HG02678 (cell line): ENCODE data around the gene FZD10.

Experiments used
- ATAC-seq: cut with Tn5 transposase; IDR thresholded peaks from one replicate; pipeline ENCODE4 v1.9.1; 2021; ENCODE audit warnings: mild to moderate bottlenecking, moderate library complexity; ENCODE audit not compliant: unreplicated experiment

The FZD10 gene

GRCh38 chr12:130162267-130162666 lies at the start of gene FZD10:
Gene FZD10 (plus strand): TSS chr12:130162464. CDS start chr12:130162943, 479 bp downstream.
- ATAC-seq: no peak

GRCh38 chr12:130114952-130115351 lies 47.3 kb upstream of the FZD10 start:
- ATAC-seq: no peak

GRCh38 chr12:130115646-130116045 lies 46.6 kb upstream of the FZD10 start:
- ATAC-seq: no peak

- no peak for ATAC-seq
Observed at GRCh38 chr12:130116791-130117190, 45.5 kb upstream of the FZD10 start.

GRCh38 chr12:130117233-130117632 lies 45.0 kb upstream of the FZD10 start:
- no peak for ATAC-seq

- ATAC-seq: no peak
Observed at GRCh38 chr12:130117701-130118100, 44.6 kb upstream of the FZD10 start.

- ATAC-seq: no peak
Observed at GRCh38 chr12:130118181-130118580, 44.1 kb upstream of the FZD10 start.

- no peak for ATAC-seq
Observed at GRCh38 chr12:130119241-130119861, 42.9 kb upstream of the FZD10 start.

GRCh38 chr12:130120012-130120805 lies 42.1 kb upstream of the FZD10 start:
- ATAC-seq: no peak

- no peak for ATAC-seq
Observed at GRCh38 chr12:130121226-130122000, 40.9 kb upstream of the FZD10 start.

- ATAC-seq: no peak
Observed at GRCh38 chr12:130122356-130122755, 39.9 kb upstream of the FZD10 start.

GRCh38 chr12:130124106-130124505 lies 38.2 kb upstream of the FZD10 start:
- ATAC-seq: no peak

- ATAC-seq: no peak
Observed at GRCh38 chr12:130124605-130125244, 37.5 kb upstream of the FZD10 start.

GRCh38 chr12:130126023-130126432 lies 36.2 kb upstream of the FZD10 start:
- no peak for ATAC-seq

- ATAC-seq: no peak
Observed at GRCh38 chr12:130127532-130127911, 34.7 kb upstream of the FZD10 start.

- ATAC-seq: no peak
Observed at GRCh38 chr12:130127912-130128789, 34.1 kb upstream of the FZD10 start.

GRCh38 chr12:130128790-130129735 lies 33.2 kb upstream of the FZD10 start:
- ATAC-seq: no peak

GRCh38 chr12:130130346-130130745 lies 31.9 kb upstream of the FZD10 start:
- no peak for ATAC-seq

GRCh38 chr12:130131025-130131424 lies 31.2 kb upstream of the FZD10 start:
- no peak for ATAC-seq
